H9 (cell line): ENCODE results near the gene PEX16. TPM values are rescaled to one million over a fixed set of nuclear protein-coding genes. Genes with fewer than 3 reads are reported as not detected.
A peak's percentile ranks its signal among the peaks of the same experiment; 100 is the strongest.

Experiments
- DNase-seq: peaks from one replicate; pipeline ENCODE4 v3.0.0-alpha.2; 2017
- H2AFZ ChIP-seq: one replicate; pipeline ENCODE4 v1.6.1; 2013; ENCODE audit warnings: mild to moderate bottlenecking, low read length, control low read depth, moderate library complexity
- H2AK5ac ChIP-seq: 2 replicates; pipeline ENCODE4 v1.6.1; 2013; ENCODE audit warnings: low read length, control low read depth, mixed read lengths; ENCODE audit not compliant: insufficient read length
- H2BK120ac ChIP-seq: one replicate; pipeline ENCODE4 v1.6.1; 2013; ENCODE audit warnings: low read depth, mild to moderate bottlenecking, low read length, control low read depth, inconsistent platforms; ENCODE audit not compliant: poor library complexity, severe bottlenecking
- H2BK12ac ChIP-seq: 2 replicates; pipeline ENCODE4 v1.6.1; 2013; ENCODE audit warnings: low read length, control low read depth, mixed read lengths, low read depth; ENCODE audit not compliant: insufficient read length
- H2BK15ac ChIP-seq: 2 replicates; pipeline ENCODE4 v1.6.1; 2013; ENCODE audit warnings: low read depth, low read length, control low read depth
- H2BK20ac ChIP-seq: one replicate; pipeline ENCODE4 v1.6.1; 2013; ENCODE audit warnings: low read depth, mild to moderate bottlenecking, low read length, control low read depth, inconsistent platforms; ENCODE audit not compliant: poor library complexity, severe bottlenecking
- H2BK5ac ChIP-seq: 2 replicates; pipeline ENCODE4 v1.6.1; 2013; ENCODE audit warnings: low read length, control low read depth, mixed read lengths; ENCODE audit not compliant: insufficient read length
- H3K14ac ChIP-seq: 2 replicates; pipeline ENCODE4 v1.6.1; 2013; ENCODE audit warnings: low read length, control low read depth; ENCODE audit not compliant: insufficient read depth
- H3K18ac ChIP-seq: 2 replicates; pipeline ENCODE4 v1.6.1; 2013; ENCODE audit warnings: low read depth, mild to moderate bottlenecking, mixed read lengths, low read length, control low read depth; ENCODE audit not compliant: insufficient read length
- H3K23ac ChIP-seq: 2 replicates; pipeline ENCODE4 v1.6.1; 2013; ENCODE audit warnings: low read length, control low read depth, mixed read lengths, low read depth; ENCODE audit not compliant: insufficient read length
- H3K23me2 ChIP-seq: 2 replicates; pipeline ENCODE4 v1.6.1; 2013; ENCODE audit warnings: low read depth, mild to moderate bottlenecking, mixed read lengths, low read length, control low read depth; ENCODE audit not compliant: insufficient read length, poor library complexity, severe bottlenecking
- H3K27ac ChIP-seq: 2 replicates; pipeline ENCODE4 v1.5.1; 2013; ENCODE audit warnings: low read length, control low read depth, mixed read lengths, low read depth; ENCODE audit not compliant: insufficient read length
- H3K27me3 ChIP-seq: 2 replicates; pipeline ENCODE4 v1.6.1; 2013; ENCODE audit warnings: low read length, control low read depth, inconsistent platforms; ENCODE audit not compliant: insufficient read depth
- H3K4ac ChIP-seq: 2 replicates; pipeline ENCODE4 v1.6.1; 2013; ENCODE audit warnings: low read depth, mild to moderate bottlenecking, control low read depth, inconsistent platforms, low read length, moderate library complexity
- H3K4me1 ChIP-seq: 2 replicates; pipeline ENCODE4 v1.6.1; 2013; ENCODE audit warnings: low read length, control low read depth, inconsistent platforms; ENCODE audit not compliant: insufficient read depth
- H3K4me2 ChIP-seq: 2 replicates; pipeline ENCODE4 v1.6.1; 2013; ENCODE audit warnings: low read length, control low read depth, mixed read lengths; ENCODE audit not compliant: insufficient read length, insufficient read depth
- H3K56ac ChIP-seq: 2 replicates; pipeline ENCODE4 v1.6.1; 2013; ENCODE audit warnings: low read depth, mild to moderate bottlenecking, mixed read lengths, low read length, control low read depth; ENCODE audit not compliant: insufficient read length
- H3K79me1 ChIP-seq: 2 replicates; pipeline ENCODE4 v1.6.1; 2013; ENCODE audit warnings: low read depth, mild to moderate bottlenecking, moderate library complexity, low read length, control low read depth, inconsistent platforms; ENCODE audit not compliant: insufficient read depth, poor library complexity, severe bottlenecking
- H3K79me2 ChIP-seq: 2 replicates; pipeline ENCODE4 v1.6.1; 2013; ENCODE audit warnings: low read length, control low read depth, inconsistent platforms; ENCODE audit not compliant: insufficient read depth
- H3K9ac ChIP-seq: 2 replicates; pipeline ENCODE4 v1.6.1; 2013; ENCODE audit warnings: low read length, control low read depth, mixed read lengths; ENCODE audit not compliant: insufficient read length; ENCODE audit errors: extremely low read depth
- H3K9me3 ChIP-seq: one replicate; pipeline ENCODE4 v1.6.1; 2013; ENCODE audit warnings: low read depth, low read length, inconsistent platforms; ENCODE audit not compliant: control insufficient read depth
- H3T11ph ChIP-seq: one replicate; pipeline ENCODE4 v1.6.1; 2013; ENCODE audit warnings: mild to moderate bottlenecking, low read length, control low read depth, inconsistent platforms
- H4K20me1 ChIP-seq: one replicate; pipeline ENCODE4 v1.6.1; 2013; ENCODE audit not compliant: control insufficient read depth, insufficient read length, insufficient read depth
- H4K5ac ChIP-seq: 2 replicates; pipeline ENCODE4 v1.6.1; 2013; ENCODE audit warnings: low read depth, mild to moderate bottlenecking, mixed read lengths, low read length, control low read depth; ENCODE audit not compliant: insufficient read length
- H4K8ac ChIP-seq: replicated peaks from 2 replicates; pipeline ENCODE4 v1.6.1; 2013; ENCODE audit warnings: low read length, control low read depth, mixed read lengths, low read depth; ENCODE audit not compliant: insufficient read length
- H4K91ac ChIP-seq: 2 replicates; pipeline ENCODE4 v1.6.1; 2013; ENCODE audit warnings: low read depth, mild to moderate bottlenecking, moderate library complexity, mixed read lengths, low read length, control low read depth; ENCODE audit not compliant: insufficient read length
- H3K27ac Mint-ChIP-seq, 3 experiments: 2 replicates in 2 of 3; 3 replicates in 1 of 3; pipeline ENCODE4 v1.8.0; 2020 to 2021; ENCODE audit warnings: mixed read lengths in 3 of 3, mild to moderate bottlenecking in 1 of 3, moderate library complexity in 1 of 3
- H3K27me3 Mint-ChIP-seq: 2 replicates; pipeline ENCODE4 v1.8.0; 2021; ENCODE audit warnings: low read depth, mild to moderate bottlenecking, moderate library complexity, mixed read lengths
- H3K36me3 Mint-ChIP-seq, 3 experiments: 2 replicates in 2 of 3; 3 replicates in 1 of 3; pipeline ENCODE4 v1.8.0; 2020 to 2021; ENCODE audit warnings: low read depth in 3 of 3, mixed read lengths in 3 of 3; ENCODE audit not compliant: insufficient read depth in 1 of 3
- H3K4me1 Mint-ChIP-seq, 2 experiments: 2 replicates each; pipeline ENCODE4 v1.8.0; 2020; ENCODE audit warnings: mixed read lengths in 2 of 2
- H3K4me3 Mint-ChIP-seq, 2 experiments: 2 replicates in 1 of 2; 3 replicates in 1 of 2; pipeline ENCODE4 v1.8.0; 2020 to 2021; ENCODE audit warnings: mild to moderate bottlenecking in 2 of 2, mixed read lengths in 2 of 2, moderate library complexity in 1 of 2
- H3K9me3 Mint-ChIP-seq, 2 experiments: 2 replicates in 1 of 2; 3 replicates in 1 of 2; pipeline ENCODE4 v1.8.0; 2020; ENCODE audit warnings: mild to moderate bottlenecking in 2 of 2, mixed read lengths in 2 of 2, moderate library complexity in 1 of 2
- CTCF ChIP-seq: fragments of 200-600 bp; sonication (generic); conservative IDR thresholded peaks from 3 replicates; pipeline ENCODE4 v1.8.0; 2021; ENCODE audit warnings: antibody characterized with exemption, mild to moderate bottlenecking
- WGBS: extraction: QIAGEN DNeasy Blood & Tissue Kit; methylation state at CpG from one replicate; pipeline ENCODE4 v1.1.7; 2013; ENCODE audit warnings: missing lambda C conversion rate, low lambda C conversion rate, mixed read lengths; ENCODE audit not compliant: insufficient read length; ENCODE audit errors: extremely low coverage; 5-methylcytosine and 5-hydroxymethylcytosine counted together
- total RNA-seq: library from RNA; stranded (reverse); gene quantifications from 2 replicates; pipeline ENCODE4 v1.2.1, GENCODE V29; 2021

PEX16 gene
- total RNA-seq, 1 experiment from 2014 or later, result 30.8 TPM

DNA sequence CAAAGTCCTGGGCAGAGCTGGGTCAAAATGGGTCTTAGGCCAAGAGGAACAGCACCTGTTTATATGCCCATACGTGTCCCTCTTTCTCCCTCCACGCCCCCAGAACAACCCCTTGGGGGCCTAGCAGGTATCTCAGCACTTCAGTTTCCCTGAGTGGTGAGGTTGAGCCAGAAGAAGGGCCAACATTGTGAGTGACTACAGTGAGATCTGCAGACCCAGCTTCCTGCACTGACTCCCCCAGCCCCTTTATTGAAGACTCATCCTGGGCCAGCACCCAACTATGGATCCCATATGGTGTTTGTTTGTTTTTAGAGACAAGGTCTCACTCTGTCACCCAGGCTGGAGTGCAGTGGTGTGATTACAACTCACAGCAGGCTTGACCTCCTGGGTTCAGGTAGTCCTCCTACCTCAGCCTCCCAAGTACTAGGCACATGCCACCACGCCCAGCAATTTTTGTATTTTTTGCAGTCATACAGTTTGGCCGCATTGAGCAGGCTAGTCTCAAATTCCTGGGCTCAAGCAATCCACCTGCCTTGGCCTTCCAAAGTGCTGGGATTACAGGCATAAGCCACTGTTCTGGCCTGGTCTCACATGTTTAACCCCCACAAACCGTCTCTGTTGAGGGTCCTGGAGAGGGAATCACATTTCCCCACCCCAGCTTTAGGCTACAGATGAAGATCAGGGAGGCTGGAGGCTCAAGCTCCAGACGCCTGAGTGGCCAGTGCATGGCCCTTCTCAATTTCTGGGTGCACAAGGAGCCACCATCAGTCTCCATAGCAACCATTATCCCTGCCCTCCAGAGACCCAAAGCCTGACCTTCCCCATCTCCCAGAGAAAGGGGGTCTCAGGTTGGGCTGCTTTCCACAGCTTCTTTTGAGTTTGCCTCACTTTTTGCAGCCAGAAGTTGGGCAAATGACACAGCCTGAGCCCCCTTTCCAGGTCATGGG, 3.1 kb upstream of the PEX16 start:
- Histone ChIP-seq H2AFZ (no peak overlapping the region), H3K9me3 (no peaks in the 10 kb centered on the region), H3K18ac (peak overlapping the region; percentile 13), H3K23me2 (peaks cover 8% of the 10 kb centered on the region), H2BK120ac (no peak overlapping the region), H3K23ac (no peak overlapping the region), H2BK5ac (no peak overlapping the region), H3K79me2 (no peaks in the 10 kb centered on the region; the same call in 1 of the 2 replicates), H3T11ph (no peak overlapping the region), H4K5ac (no peak overlapping the region), H3K79me1 (no peaks in the 10 kb centered on the region), H3K27me3 (no peaks in the 10 kb centered on the region; the same call in 1 of the 2 replicates), H3K27ac (no peak overlapping the region), H3K4me2 (peak overlapping the region; percentile 45), H4K8ac (no peak overlapping the region), H3K9ac (no peak overlapping the region), H3K56ac (no peak overlapping the region), H4K20me1 (no peaks in the 10 kb centered on the region), H3K4ac (no peak overlapping the region), H4K91ac (no peak overlapping the region), H2AK5ac (no peak overlapping the region), H2BK15ac (no peak overlapping the region), H2BK20ac (no peak overlapping the region), H2BK12ac (no peak overlapping the region), H3K14ac (0 out of 2 replicates have a peak overlapping the region, but pooled peaks have one; percentile 19), H3K4me1 (no peaks in the 10 kb centered on the region)
- Mint-ChIP-seq H3K4me1 (peaks cover 35 to 48% of the 10 kb centered on the region in 2 experiments), H3K27me3 (peaks cover 2% of the 10 kb centered on the region; the same call in 1 of the 2 replicates), H3K4me3 (peak overlapping the region; percentile 66 to 81), H3K36me3 (peaks cover 10 to 22% (median 17%) of the 10 kb centered on the region in 3 experiments), H3K9me3 (no peaks in the 10 kb centered on the region; a peak in 1 of 5 replicates), H3K27ac (peak overlapping the region; percentile 95 to 98 (median 96); a peak in 6 of 7 replicates)
- no peak for DNase-seq
- no CpG with 5 or more reads among the region's 6 CpGs for WGBS
- TF ChIP-seq CTCF, result no peak
